Trophoblast cell (in vitro differentiated cells and primary cell): ENCODE results near the gene CTCF.
A peak's percentile ranks its signal among the peaks of the same experiment; 100 is the strongest.

Experiments used
- DNase-seq, 2 donors: peaks; one replicate each; pipeline ENCODE4 v3.0.0-alpha.2; 2016
- H2AFZ ChIP-seq: 2 replicates; pipeline ENCODE4 v1.6.1; 2013; ENCODE audit warnings: low read length, moderate library complexity, mild to moderate bottlenecking; ENCODE audit not compliant: insufficient read depth, poor library complexity
- H2AK5ac ChIP-seq: 2 replicates; pipeline ENCODE4 v1.6.1; 2013; ENCODE audit warnings: mild to moderate bottlenecking, low read length
- H2BK120ac ChIP-seq: 2 replicates; pipeline ENCODE4 v1.6.1; 2013; ENCODE audit warnings: low read length, mild to moderate bottlenecking, moderate library complexity; ENCODE audit not compliant: insufficient read depth, poor library complexity
- H2BK12ac ChIP-seq: 2 replicates; pipeline ENCODE4 v1.6.1; 2013; ENCODE audit warnings: mild to moderate bottlenecking, low read length, moderate library complexity
- H2BK5ac ChIP-seq: 2 replicates; pipeline ENCODE4 v1.6.1; 2013; ENCODE audit warnings: low read length, low read depth, moderate library complexity, mild to moderate bottlenecking; ENCODE audit not compliant: poor library complexity
- H3K14ac ChIP-seq: 2 replicates; pipeline ENCODE4 v1.6.1; 2013; ENCODE audit warnings: mild to moderate bottlenecking, low read length
- H3K18ac ChIP-seq: 2 replicates; pipeline ENCODE4 v1.6.1; 2013; ENCODE audit warnings: mild to moderate bottlenecking, low read length
- H3K23ac ChIP-seq: 2 replicates; pipeline ENCODE4 v1.6.1; 2013; ENCODE audit warnings: low read length
- H3K27ac ChIP-seq: 2 replicates; pipeline ENCODE4 v1.5.1; 2013; ENCODE audit warnings: low read depth, mild to moderate bottlenecking, inconsistent platforms, low read length, moderate library complexity
- H3K27me3 ChIP-seq: 2 replicates; pipeline ENCODE4 v1.6.1; 2013; ENCODE audit warnings: inconsistent platforms, mild to moderate bottlenecking, low read length, moderate library complexity; ENCODE audit not compliant: insufficient read depth
- H3K36me3 ChIP-seq, 2 experiments: 1 replicate in 1 of 2; 2 replicates in 1 of 2; pipeline ENCODE4 v1.6.1; 2013; ENCODE audit warnings: low read length in 2 of 2, mild to moderate bottlenecking in 2 of 2, moderate library complexity in 1 of 2; ENCODE audit not compliant: insufficient read depth in 2 of 2, control insufficient read depth in 1 of 2
- H3K4ac ChIP-seq: 2 replicates; pipeline ENCODE4 v1.6.1; 2013; ENCODE audit warnings: low read depth, mild to moderate bottlenecking, low read length, moderate library complexity
- H3K4me1 ChIP-seq, 2 experiments: 1 replicate in 1 of 2; 2 replicates in 1 of 2; pipeline ENCODE4 v1.6.1; 2013; ENCODE audit warnings: low read length in 2 of 2, mild to moderate bottlenecking in 2 of 2, moderate library complexity in 1 of 2; ENCODE audit not compliant: insufficient read depth in 2 of 2, control insufficient read depth in 1 of 2
- H3K4me2 ChIP-seq: 2 replicates; pipeline ENCODE4 v1.6.1; 2013; ENCODE audit warnings: inconsistent platforms, mild to moderate bottlenecking, low read length, moderate library complexity
- H3K4me3 ChIP-seq: 2 replicates; pipeline ENCODE4 v1.5.1; 2013; ENCODE audit warnings: mild to moderate bottlenecking, low read depth, low read length, inconsistent platforms
- H3K79me1 ChIP-seq: one replicate; pipeline ENCODE4 v1.6.1; 2013; ENCODE audit warnings: low read length
- H3K79me2 ChIP-seq: 2 replicates; pipeline ENCODE4 v1.6.1; 2013; ENCODE audit warnings: low read length, mild to moderate bottlenecking; ENCODE audit not compliant: control insufficient read depth, insufficient read depth, poor library complexity
- H3K9ac ChIP-seq: 2 replicates; pipeline ENCODE4 v1.6.1; 2013; ENCODE audit warnings: mild to moderate bottlenecking, low read length
- H3K9me3 ChIP-seq: 2 replicates; pipeline ENCODE4 v1.6.1; 2013; ENCODE audit warnings: low read depth, mild to moderate bottlenecking, control low read depth, inconsistent platforms, low read length; ENCODE audit not compliant: insufficient read depth
- H4K12ac ChIP-seq: 2 replicates; pipeline ENCODE4 v1.6.1; 2013; ENCODE audit warnings: low read depth, mild to moderate bottlenecking, low read length, moderate library complexity
- H4K8ac ChIP-seq: 2 replicates; pipeline ENCODE4 v1.6.1; 2013; ENCODE audit warnings: low read depth, mild to moderate bottlenecking, low read length, moderate library complexity
- H4K91ac ChIP-seq: one replicate; pipeline ENCODE4 v1.6.1; 2013; ENCODE audit warnings: low read depth, mild to moderate bottlenecking, low read length, moderate library complexity
- WGBS: extraction: QIAGEN DNeasy Blood & Tissue Kit; methylation state at CpG from one replicate; pipeline ENCODE4 v1.1.7; 2013; ENCODE audit warnings: missing lambda C conversion rate; ENCODE audit not compliant: insufficient read length, insufficient coverage; ENCODE audit errors: extremely low coverage; 5-methylcytosine and 5-hydroxymethylcytosine counted together

Gene CTCF

DNA sequence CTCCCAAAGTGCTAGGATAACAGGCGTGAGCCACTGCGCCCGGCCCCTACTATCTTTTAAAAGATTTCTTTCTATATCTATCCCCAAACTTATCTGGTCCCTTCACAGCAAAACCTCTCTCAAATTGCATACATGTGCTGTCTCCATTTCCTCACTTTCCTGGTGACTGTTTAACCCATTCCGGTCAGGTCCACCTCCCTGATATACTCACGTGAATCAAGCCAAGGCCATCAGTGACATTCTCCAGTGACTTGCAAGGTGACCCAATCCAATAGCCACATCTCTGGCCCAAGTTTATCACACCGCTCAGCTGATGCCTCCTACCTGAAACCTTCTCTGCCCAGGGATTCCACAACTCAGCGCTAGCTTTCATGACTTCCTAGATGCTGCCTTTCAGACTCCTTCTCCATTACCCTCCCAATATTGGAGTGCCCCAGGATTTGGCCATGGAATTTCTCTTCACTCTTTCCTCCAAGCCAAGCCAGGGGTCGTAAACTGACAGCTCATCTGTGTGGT lies 1.4 kb upstream of the CTCF start:
- Histone ChIP-seq H3K79me2 (peaks cover 19% of the 10 kb centered on the region), H3K79me1 (peaks cover 13% of the 10 kb centered on the region), H3K9ac (no peak overlapping the region), H3K4me2 (peak overlapping the region; percentile 77), H2AK5ac (no peak overlapping the region), H4K12ac (no peak overlapping the region), H3K4ac (no peak overlapping the region), H3K27me3 (no peaks in the 10 kb centered on the region), H3K14ac (no peak overlapping the region), H2AFZ (no peak overlapping the region), H3K4me1 (peaks cover 0 to 4% of the 10 kb centered on the region in 2 experiments), H4K8ac (no peak overlapping the region), H3K4me3 (no peak overlapping the region), H3K9me3 (no peaks in the 10 kb centered on the region), H3K27ac (no peak overlapping the region), H3K18ac (no peak overlapping the region), H4K91ac (no peak overlapping the region), H2BK120ac (no peak overlapping the region), H2BK12ac (no peak overlapping the region), H3K36me3 (no peaks in the 10 kb centered on the region), H3K23ac (peak overlapping the region; percentile 91), H2BK5ac (no peak overlapping the region)
- WGBS: no CpG with 5 or more reads among the region's 8 CpGs
- DNase-seq: no peak

DNA sequence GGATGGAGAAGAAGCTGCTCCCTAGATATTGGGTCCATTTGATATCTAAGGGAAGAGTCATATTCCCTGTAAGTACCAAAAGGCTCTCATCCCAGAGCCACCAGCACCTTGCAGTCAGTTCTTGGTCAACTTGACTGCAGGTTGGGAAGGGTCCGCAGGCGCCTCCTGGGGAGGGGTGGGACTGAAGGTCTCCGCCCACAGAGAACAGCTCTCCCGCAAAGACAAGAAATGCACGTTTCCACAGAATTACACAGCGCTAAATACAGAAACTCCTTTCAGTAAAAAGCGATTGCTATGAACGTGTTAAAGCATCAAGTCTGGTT lies 864 bp upstream of the CTCF start:
- no peak for DNase-seq
- Histone ChIP-seq H3K14ac (peak overlapping the region; percentile 92), H3K4me2 (peak overlapping the region; percentile 77), H2BK12ac (no peak overlapping the region), H3K27me3 (no peaks in the 10 kb centered on the region), H2BK120ac (no peak overlapping the region), H3K36me3 (no peaks in the 10 kb centered on the region), H2AK5ac (no peak overlapping the region), H4K12ac (peak overlapping the region; percentile 49), H4K8ac (peak overlapping the region; percentile 94), H3K4ac (no peak overlapping the region), H2BK5ac (peak overlapping the region; percentile 85), H3K18ac (peak overlapping the region; percentile 69), H3K23ac (no peak overlapping the region), H3K79me1 (peaks cover 13% of the 10 kb centered on the region), H3K9ac (peak overlapping the region; percentile 73), H3K4me1 (peaks cover 0 to 4% of the 10 kb centered on the region in 2 experiments), H2AFZ (peak overlapping the region; percentile 99), H4K91ac (peak overlapping the region; percentile 70), H3K27ac (peak overlapping the region; percentile 100), H3K9me3 (no peaks in the 10 kb centered on the region), H3K79me2 (peaks cover 22% of the 10 kb centered on the region), H3K4me3 (peak overlapping the region; percentile 69)
- WGBS: no CpG with 5 or more reads among the region's 8 CpGs

DNA sequence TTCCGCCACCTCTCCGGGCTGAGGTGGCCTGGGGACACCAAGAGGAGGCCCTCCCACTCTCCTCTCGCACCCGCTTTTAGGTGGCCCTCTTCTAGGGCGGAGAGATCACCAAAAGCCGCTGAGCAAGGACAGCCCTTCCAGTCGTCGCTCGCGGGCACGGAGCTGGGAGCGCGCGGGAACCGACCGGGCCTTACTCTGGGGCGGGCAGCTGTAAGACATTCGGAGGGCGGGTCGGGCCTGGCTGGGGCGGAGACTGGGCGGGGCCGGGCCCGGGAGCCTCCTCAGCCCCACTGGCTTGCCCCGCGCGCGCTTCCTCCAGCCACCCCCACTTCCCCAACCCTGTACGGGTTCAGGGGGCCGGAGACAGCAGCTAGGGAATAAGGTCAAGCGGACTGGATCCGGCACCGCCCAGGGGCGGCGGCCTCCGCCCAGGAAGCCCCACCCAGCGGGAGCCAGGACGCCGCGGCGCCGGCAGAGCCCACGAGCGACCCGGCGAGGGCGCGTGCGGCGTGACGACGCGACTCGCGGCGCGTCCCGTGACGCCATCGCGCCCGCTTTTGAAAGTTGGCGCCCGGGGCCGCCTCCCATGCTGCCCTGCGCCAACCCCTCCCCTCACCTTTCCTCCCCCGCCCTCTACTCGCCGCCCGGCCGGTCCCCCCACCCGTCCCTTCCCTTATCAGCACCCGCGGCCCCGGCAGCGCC lies 351 bp upstream of the CTCF start:
- H3K23ac ChIP-seq: no peak overlapping the region
- peak overlapping the region; percentile 100 for H3K27ac ChIP-seq
- no CpG with 5 or more reads among the region's 76 CpGs for WGBS
- no peaks in the 10 kb centered on the region for H3K9me3 ChIP-seq
- peak overlapping the region; percentile 73 for H3K9ac ChIP-seq
- no peak overlapping the region for H2BK12ac ChIP-seq
- DNase-seq: peak; percentile 95 to 99
- H3K4ac ChIP-seq: no peak overlapping the region
- no peaks in the 10 kb centered on the region for H3K27me3 ChIP-seq
- peak overlapping the region; percentile 99 for H4K91ac ChIP-seq
- H2AFZ ChIP-seq: peak overlapping the region; percentile 99
- peak overlapping the region; percentile 100 for H3K4me3 ChIP-seq
- peak overlapping the region; percentile 92 for H3K14ac ChIP-seq
- H2BK5ac ChIP-seq: peak overlapping the region; percentile 100
- peak overlapping the region; percentile 69 for H3K18ac ChIP-seq
- peaks cover 0 to 4% of the 10 kb centered on the region in 2 experiments for H3K4me1 ChIP-seq
- H4K8ac ChIP-seq: peak overlapping the region; percentile 99
- peaks cover 26% of the 10 kb centered on the region for H3K79me2 ChIP-seq
- no peak overlapping the region for H2AK5ac ChIP-seq
- H2BK120ac ChIP-seq: no peak overlapping the region
- H3K4me2 ChIP-seq: peak overlapping the region; percentile 77
- H3K79me1 ChIP-seq: peaks cover 13% of the 10 kb centered on the region
- H4K12ac ChIP-seq: peak overlapping the region; percentile 97
- H3K36me3 ChIP-seq: no peaks in the 10 kb centered on the region

DNA sequence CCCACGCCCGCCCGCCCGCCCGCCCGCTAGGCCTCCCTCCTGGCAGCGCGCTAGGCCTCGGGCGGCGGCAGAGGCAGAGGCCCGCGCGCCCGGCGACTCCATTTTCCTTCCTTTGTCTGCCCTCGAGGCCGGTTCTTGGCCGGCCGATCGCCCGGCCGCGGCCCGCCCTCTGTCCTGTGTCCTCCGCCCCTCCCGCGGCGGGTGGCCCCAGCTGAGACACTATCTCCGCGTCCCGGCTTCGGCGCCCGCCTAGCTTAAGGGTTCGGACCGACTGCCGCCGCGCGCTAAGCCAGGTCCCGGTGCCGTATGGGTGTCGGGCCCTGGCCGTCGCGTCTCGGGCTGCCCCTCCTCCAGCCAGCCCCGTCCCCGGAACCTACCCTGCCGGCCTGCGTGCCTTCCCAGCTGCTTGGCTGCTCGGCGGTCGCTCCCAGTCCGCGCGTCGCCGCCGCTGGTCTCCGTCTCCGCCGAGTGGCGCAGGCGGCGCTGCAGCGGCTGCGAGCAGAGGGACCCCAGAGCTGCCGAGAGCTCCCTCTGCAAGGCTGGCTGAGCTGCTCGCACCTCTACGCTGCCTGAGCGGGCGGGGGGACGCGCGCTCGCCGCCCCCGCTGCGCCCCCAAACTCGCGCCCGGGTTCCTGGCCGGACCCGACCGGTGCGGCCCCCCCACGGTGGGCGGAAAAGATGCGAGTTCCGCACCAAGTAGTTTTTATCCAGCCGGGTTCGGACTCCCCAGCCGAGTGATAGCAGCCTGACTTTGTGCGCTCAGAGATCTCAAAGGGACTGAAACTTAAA lies 787 bp downstream of the CTCF start:
- H3K27me3 ChIP-seq: no peaks in the 10 kb centered on the region
- peaks cover 29% of the 10 kb centered on the region for H3K79me2 ChIP-seq
- peaks cover 0 to under 1% of the 10 kb centered on the region in 2 experiments for H3K36me3 ChIP-seq
- H3K79me1 ChIP-seq: peaks cover 13% of the 10 kb centered on the region
- peak overlapping the region; percentile 97 for H3K9ac ChIP-seq
- peak overlapping the region; percentile 90 for H2BK12ac ChIP-seq
- H3K27ac ChIP-seq: peak overlapping the region; percentile 100
- H3K23ac ChIP-seq: no peak overlapping the region
- H4K12ac ChIP-seq: peak overlapping the region; percentile 100
- H3K9me3 ChIP-seq: no peaks in the 10 kb centered on the region
- H3K4ac ChIP-seq: peak overlapping the region; percentile 72
- peak overlapping the region; percentile 96 for H3K18ac ChIP-seq
- DNase-seq: peak; percentile 38 to 68
- peak overlapping the region; percentile 100 for H2BK5ac ChIP-seq
- peak overlapping the region; percentile 96 for H4K8ac ChIP-seq
- peak overlapping the region; percentile 49 for H2AK5ac ChIP-seq
- H3K4me1 ChIP-seq: peaks cover 0 to 4% of the 10 kb centered on the region in 2 experiments
- H3K4me2 ChIP-seq: peak overlapping the region; percentile 74
- peak overlapping the region; percentile 90 for H2AFZ ChIP-seq
- WGBS: no CpG with 5 or more reads among the region's 96 CpGs
- H3K14ac ChIP-seq: peak overlapping the region; percentile 100
- H2BK120ac ChIP-seq: peak overlapping the region; percentile 91
- peak overlapping the region; percentile 100 for H3K4me3 ChIP-seq
- peak overlapping the region; percentile 99 for H4K91ac ChIP-seq
